ENCODE data around the gene GORASP1.
A peak's percentile ranks its signal among the peaks of the same experiment; 100 is the strongest.
"Not testable (repeated sequence)": the region's sequence is repeated elsewhere in the genome, so short reads cannot be mapped to it uniquely, and the experiment has no call there.

The GORASP1 gene

DNA sequence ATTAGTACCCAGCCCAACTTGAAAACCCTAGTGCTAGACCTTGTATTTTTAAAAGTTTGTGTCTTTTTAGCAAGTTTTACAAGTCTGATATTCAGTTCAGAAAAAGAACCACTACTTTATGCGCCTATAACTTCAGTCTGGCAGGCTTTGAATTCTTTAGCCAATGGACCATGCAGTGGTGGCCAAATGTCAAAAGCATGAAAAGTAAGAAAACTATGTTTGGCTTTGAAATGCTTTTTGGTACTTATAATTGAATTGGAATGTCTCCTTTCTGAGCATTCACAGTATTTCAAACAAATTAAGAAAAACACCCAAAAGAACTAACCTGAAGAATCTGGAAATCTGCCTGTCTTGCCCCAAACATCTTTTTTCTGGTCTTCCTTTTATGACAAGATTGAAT is 42.8 kb downstream of the GORASP1 start:
- DNase-seq (ENCODE audit: low read depth), result no peak

DNA sequence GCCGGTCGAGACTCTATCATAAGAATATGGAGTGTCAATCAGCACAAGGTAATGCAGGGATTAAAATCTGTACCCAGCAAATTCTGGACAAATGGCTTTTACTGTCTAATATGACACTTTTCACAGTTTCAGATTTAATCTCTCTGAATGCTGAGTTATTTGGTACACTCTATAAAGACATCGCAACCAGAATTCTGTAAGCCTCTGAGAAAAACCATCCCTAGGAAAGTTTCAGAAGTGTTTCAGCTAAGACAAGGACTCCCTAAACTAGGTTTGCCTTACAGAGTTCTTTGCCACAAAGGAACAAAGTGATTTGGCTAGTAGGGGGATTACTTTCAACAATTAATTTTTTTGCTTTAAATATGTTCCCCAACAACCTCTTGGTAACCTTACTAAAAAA is 44.3 kb downstream of the GORASP1 start:
- no peak for DNase-seq (ENCODE audit: low read depth)

DNA sequence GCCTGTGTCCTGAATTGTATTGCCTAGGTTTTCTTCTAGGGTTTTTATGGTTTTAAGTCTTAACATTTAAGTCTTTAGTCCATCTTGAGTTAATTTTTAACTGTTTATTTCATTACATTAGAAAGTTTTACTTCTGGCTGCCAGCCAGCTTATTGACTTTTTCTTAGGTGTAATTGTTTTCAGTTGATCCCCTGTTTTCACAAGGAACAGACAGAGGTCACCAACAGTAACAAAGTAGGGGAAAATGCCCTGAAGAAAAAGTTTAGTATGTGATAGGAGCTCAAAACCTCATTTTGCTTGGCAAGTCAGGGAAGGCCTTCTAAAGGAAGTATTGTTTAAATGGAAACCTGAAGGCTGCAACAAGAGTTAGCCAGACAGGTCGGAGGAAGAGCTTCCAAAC is 45.2 kb downstream of the GORASP1 start:
- no peak for DNase-seq (ENCODE audit: low read depth)

DNA sequence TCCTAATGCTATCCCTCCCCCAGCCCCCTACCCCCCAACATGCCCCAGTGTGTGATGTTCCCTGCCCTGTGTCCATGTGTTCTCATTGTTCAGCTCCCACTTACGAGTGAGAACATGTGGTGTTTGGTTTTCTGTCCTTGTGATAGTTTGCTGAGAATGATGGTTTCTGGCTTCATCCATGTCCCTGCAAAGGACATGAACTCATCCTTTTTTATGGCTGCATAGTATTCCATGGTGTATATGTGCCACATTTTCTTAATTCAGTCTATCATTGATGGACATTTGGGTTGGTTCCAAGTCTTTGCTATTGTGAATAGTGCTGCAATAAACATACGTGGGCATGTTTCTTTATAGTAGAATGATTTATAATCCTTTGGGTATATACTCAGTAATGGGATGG is 46.2 kb downstream of the GORASP1 start:
- not testable (repeated sequence) for DNase-seq (ENCODE audit: low read depth)

DNA sequence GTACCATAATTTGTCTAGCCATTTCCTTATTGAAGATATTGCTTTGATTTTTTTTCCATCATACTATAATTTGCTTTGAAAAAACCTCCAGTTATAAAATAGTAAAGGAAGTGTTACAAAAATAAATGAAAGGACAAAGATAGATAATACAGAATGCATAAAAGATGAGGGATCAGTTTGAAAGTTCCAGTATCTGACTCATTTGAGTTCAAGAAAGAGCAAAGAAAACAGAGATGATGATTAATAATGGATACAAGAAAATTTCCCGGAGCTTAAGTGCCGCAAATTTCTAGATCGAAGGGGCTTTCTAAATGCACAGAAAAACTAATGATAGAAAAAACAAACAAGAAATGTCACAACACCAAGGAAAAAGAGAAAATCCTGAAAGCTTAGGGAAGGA is 51.3 kb downstream of the GORASP1 start:
- no peak for DNase-seq (ENCODE audit: low read depth)

DNA sequence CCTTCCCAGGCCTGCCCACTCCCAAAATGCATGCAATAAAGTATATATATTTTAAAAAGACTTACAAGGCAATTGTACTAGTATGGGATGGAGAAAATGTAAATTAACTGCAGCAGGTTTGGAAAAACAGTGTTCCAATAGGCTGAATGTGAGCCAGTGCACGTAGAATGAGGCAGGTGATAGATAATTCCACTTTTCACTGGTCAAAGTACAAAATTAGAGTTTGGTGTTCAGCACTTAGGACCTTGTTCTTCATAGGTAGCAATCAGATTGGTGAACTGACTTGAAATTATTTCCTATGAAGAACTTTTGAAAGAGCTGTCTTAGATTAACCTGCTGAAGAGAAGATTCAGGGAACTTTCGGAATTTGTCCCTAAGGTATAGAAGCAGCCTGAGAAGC is 53.7 kb downstream of the GORASP1 start:
- no peak for DNase-seq (ENCODE audit: low read depth)

DNA sequence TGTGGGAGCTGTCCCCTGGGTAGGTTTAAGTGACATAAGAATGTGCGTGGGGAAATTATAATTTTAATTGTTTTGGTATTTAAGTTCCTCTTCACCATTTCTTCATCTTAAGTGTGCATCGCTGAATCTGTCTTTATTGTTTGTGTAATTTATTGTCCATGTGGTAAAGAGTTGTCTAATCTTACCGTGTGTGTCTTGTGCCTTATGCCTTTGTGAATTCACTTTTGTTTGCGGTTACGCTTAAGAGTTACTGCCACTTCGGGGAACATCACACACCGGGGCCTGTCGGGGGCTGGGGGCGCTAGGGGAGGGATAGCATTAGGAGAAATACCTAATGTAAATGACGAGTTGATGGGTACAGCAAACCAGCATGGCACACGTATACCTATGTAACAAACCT is 54.8 kb downstream of the GORASP1 start:
- DNase-seq (ENCODE audit: low read depth), result no peak

DNA sequence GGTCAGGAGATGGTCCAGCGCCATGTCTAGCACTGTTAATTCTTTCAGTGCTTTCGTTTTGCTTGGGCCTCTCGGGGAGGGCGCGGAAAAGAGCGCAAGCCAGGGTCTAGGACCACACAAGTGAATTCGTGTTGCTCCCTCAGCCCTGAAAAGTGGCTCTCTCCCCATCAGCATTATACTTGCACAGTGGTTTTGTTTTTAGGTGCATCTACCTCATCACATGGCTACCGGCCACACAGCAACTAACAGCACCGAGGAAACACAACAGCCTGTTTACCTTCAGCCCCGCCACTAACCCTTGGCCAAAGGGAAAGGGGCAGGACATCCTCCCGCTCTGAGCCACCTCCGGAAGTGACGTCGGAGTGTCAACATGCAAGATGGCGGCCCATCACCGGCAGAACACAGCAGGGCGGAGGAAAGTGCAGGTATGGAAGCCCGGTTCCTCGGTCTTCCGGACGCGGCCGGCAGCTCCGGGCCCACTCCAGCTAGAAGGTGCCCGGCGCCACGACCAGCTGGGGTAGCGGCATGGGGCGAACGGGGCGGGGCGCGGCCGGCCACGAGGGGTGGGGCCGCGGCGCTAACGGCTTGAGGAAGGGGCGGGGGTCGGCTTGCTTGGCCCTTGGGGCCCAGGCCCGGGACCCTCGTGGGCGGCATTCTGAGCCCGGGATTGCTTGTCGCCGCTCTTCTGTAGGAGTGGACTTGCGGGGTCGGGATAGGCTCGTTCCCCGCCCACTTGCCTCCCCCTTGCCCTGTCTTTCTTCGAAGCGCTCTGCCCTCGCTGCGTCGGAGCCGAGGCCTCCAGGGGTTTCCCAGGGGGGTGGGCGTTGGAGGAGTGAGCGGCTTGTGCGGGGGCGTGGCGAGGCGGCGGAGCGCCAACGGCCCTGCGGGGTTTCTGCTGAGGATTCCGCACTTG is 55.5 kb downstream of the GORASP1 start, which contains the start of the genes SCN11A and WDR48:
SCN11A (minus strand) TSS at position 296 of the 913 bp plus-strand sequence. CDS start 101,582 bp downstream, outside the sequence.
WDR48 (plus strand) TSS at position 368 of the 913 bp plus-strand sequence; CDS start at position 378, 10 bp downstream.
- peak; percentile 89 for DNase-seq (ENCODE audit: low read depth)

DNA sequence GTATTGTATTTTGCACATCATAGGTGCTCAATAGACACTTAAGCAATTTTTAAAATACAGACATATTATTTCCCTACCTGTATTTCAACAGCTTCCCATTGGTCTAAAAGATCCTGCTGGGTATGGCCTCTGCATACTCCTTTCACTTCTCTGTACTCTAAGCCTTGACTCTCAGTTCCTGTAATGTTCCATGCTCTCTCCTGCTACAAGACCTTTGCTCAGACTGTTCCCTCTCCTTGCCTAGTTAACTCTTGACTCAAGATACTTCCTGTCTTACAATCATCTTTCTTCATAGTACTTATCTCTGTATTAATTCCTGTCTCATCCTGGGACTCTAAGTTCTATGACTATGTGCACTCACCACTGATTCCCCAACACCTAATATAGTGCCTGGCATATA is 57.4 kb downstream of the GORASP1 start:
- no peak for DNase-seq (ENCODE audit: low read depth)
